Tibial nerve (tissue), 4 donors: ENCODE results near the gene SMIM10L2A. TPM values are rescaled to one million over a fixed set of nuclear protein-coding genes. Genes with fewer than 3 reads are reported as not detected.

Experiments
- DNase-seq, 2 donors: peaks; one replicate each; pipeline ENCODE4 v3.0.0-alpha.2; 2019; ENCODE audit warnings: low spot score in 2 of 2
- H3K27ac ChIP-seq, 4 donors: fragments of 200-600 bp; sonication (generic) in 3 of 4; one replicate each; pipeline ENCODE4 v1.5.1; 2017 to 2019; ENCODE audit warnings: mild to moderate bottlenecking in 1 of 4
- H3K27me3 ChIP-seq, 2 donors: fragments of 200-600 bp; sonication (generic) in 1 of 2; one replicate each; pipeline versions ENCODE4 v1.5.1 to v1.6.0; 2017 to 2019
- H3K36me3 ChIP-seq, 3 donors: fragments of 200-600 bp; sonication (generic); one replicate each; pipeline ENCODE4 v1.5.1; 2018 to 2019
- H3K4me1 ChIP-seq, 4 donors: fragments of 200-600 bp; sonication (generic) in 3 of 4; one replicate each; pipeline ENCODE4 v1.5.1; 2017 to 2019
- H3K4me3 ChIP-seq, 4 donors: fragments of 200-600 bp; sonication (generic) in 3 of 4; one replicate each; pipeline ENCODE4 v1.5.1; 2017 to 2019; ENCODE audit warnings: mild to moderate bottlenecking in 1 of 4, moderate library complexity in 1 of 4
- H3K9me3 ChIP-seq, 4 donors: fragments of 200-600 bp; sonication (generic) in 3 of 4; one replicate each; pipeline ENCODE4 v1.5.1; 2017 to 2019
- EP300 ChIP-seq, 2 donors: sonication (generic); formaldehyde crosslinking; IDR thresholded peaks; one replicate each; pipeline ENCODE4 v1.6.1; 2017; ENCODE audit warnings: antibody characterized with exemption in 2 of 2, mild to moderate bottlenecking in 1 of 2
- POLR2A ChIP-seq, 2 donors: fragments of 450-650 bp; IDR thresholded peaks; one replicate each; pipeline ENCODE4 v1.6.1; 2017; ENCODE audit warnings: antibody characterized with exemption in 2 of 2, mild to moderate bottlenecking in 2 of 2, moderate library complexity in 2 of 2
- WGBS, 2 donors: methylation state at CpG; one replicate each; pipeline ENCODE4 v1.1.5; 2018; 5-methylcytosine and 5-hydroxymethylcytosine counted together
- total RNA-seq, 4 donors: library from RNA; depleted of rRNA; stranded (reverse); fragments of >200 nt; gene quantifications; one replicate each; pipeline ENCODE4 v1.1.0, GENCODE V29; 2016
- TF ChIP-seq, protein P1 (sequence below), 5 experiments: fragments of 200-600 bp in 3 of 5; fragments of 450-650 bp in 2 of 5; sonication (generic) in 3 of 5; IDR thresholded peaks; one replicate each; pipeline ENCODE4 v1.5.1; 2016 to 2019; ENCODE audit warnings: antibody characterized with exemption in 5 of 5, mild to moderate bottlenecking in 3 of 5, moderate library complexity in 2 of 5

SMIM10L2A gene
- total RNA-seq, 4 donors from 2014 or later = 0.78 to 3.5 (median 1.5) TPM

DNA sequence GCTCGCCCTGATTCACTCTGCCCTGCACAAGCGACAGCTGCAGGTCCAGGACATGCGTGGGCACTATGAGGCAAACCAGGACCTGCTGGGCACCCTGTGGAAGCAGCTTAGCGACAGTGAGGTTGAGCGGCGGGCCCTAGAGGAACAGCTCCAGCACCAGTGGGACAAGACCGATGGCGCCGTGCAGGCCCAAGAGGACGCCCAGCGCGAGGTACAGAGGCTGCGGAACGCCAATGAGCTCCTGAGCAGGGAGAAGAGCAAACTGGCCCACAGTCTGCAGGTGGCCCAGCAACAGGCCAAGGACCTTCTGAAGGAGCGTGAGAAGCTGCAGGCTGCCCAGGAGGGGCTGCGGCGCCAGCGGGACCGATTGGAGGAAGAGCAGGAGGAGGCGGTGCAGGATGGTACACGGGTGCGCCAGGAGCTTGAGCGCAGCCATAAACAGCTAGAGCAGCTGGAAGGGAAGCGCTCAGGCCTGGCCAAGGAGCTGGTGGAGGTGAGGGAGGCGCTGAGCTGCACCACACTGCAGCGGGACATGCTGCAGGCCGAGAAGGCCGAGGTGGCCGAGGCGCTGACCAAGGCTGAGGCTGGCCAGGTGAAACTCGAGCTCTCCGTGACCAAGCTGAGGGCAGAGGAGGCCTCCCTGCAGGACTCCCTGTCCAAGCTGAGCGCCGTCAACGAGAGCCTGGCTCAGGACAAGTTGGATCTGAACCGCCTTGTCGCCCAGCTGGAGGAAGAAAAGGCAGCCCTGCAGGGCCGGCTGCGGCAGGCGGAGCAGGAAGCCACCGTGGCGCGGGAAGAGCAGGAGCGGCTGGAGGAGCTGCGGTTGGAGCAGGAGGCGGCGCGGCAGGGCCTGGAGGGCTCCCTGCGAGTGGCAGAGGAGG, 12.8 kb downstream of the SMIM10L2A start:
- Histone ChIP-seq H3K9me3 (no peaks in the 10 kb centered on the region), H3K27me3 (no peaks in the 10 kb centered on the region), H3K36me3 (no peaks in the 10 kb centered on the region), H3K27ac (no peak overlapping the region), H3K4me1 (no peaks in the 10 kb centered on the region), H3K4me3 (no peak overlapping the region)
- no peak for DNase-seq
- no peak for TF ChIP-seq EP300 (IDR thresholded peaks at IDR 0.05)
- TF ChIP-seq, protein P1, sequence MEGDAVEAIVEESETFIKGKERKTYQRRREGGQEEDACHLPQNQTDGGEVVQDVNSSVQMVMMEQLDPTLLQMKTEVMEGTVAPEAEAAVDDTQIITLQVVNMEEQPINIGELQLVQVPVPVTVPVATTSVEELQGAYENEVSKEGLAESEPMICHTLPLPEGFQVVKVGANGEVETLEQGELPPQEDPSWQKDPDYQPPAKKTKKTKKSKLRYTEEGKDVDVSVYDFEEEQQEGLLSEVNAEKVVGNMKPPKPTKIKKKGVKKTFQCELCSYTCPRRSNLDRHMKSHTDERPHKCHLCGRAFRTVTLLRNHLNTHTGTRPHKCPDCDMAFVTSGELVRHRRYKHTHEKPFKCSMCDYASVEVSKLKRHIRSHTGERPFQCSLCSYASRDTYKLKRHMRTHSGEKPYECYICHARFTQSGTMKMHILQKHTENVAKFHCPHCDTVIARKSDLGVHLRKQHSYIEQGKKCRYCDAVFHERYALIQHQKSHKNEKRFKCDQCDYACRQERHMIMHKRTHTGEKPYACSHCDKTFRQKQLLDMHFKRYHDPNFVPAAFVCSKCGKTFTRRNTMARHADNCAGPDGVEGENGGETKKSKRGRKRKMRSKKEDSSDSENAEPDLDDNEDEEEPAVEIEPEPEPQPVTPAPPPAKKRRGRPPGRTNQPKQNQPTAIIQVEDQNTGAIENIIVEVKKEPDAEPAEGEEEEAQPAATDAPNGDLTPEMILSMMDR (IDR thresholded peaks at IDR 0.05) = no peak
- TF ChIP-seq POLR2A (IDR thresholded peaks at IDR 0.05) = no peak
- WGBS, 2 donors = 83 to 90% methylated on average over 11 to 49 of the region's 49 CpGs

DNA sequence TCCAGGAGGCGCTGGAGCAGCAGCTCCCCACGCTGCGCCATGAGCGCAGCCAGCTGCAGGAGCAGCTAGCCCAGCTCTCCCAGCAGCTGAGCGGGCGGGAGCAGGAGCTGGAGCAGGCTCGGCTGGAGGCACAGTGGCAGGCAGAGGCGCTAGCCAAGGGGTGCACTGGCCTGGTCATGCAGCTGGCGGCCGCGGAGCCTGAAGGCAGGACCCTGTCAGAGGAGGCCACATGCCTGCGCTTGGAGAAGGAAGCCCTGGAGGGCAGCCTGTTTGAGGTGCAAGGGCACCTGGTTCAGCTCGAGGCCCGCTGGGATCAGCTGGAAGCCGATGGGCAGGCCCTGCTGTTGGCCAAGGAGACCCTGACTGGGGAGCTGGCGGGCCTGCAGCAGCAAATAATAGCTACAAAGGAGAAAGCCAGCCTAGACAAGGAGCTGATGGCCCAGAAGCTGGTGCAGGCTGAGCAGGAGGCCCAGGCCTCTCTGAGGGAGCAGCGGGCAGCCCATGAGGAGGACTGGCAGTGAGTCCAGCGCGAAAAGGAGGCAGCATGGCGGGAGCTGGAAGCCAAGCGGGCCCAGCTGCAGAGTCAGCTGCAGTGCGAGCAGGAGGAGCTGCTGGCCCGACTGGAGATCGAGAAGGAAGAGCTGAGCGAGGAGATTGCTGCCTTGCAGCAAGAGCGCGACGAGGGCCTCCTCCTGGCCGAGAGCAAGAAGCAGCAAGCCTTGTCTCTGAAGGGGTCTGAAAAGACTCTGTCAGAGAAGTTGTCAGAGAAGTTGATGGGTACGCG, 13.6 kb downstream of the SMIM10L2A start:
- H3K27me3 ChIP-seq = no peaks in the 10 kb centered on the region
- TF ChIP-seq POLR2A (IDR thresholded peaks at IDR 0.05) (no peak), EP300 (IDR thresholded peaks at IDR 0.05) (no peak)
- TF ChIP-seq, protein P1 (IDR thresholded peaks at IDR 0.05) = no peak
- no peak overlapping the region for H3K27ac ChIP-seq
- no peaks in the 10 kb centered on the region for H3K4me1 ChIP-seq
- H3K36me3 ChIP-seq = no peaks in the 10 kb centered on the region
- 90 to 93% methylated on average over 17 to 31 of the region's 31 CpGs for WGBS, 2 donors
- no peak overlapping the region for H3K4me3 ChIP-seq
- no peaks in the 10 kb centered on the region for H3K9me3 ChIP-seq
- DNase-seq = no peak

DNA sequence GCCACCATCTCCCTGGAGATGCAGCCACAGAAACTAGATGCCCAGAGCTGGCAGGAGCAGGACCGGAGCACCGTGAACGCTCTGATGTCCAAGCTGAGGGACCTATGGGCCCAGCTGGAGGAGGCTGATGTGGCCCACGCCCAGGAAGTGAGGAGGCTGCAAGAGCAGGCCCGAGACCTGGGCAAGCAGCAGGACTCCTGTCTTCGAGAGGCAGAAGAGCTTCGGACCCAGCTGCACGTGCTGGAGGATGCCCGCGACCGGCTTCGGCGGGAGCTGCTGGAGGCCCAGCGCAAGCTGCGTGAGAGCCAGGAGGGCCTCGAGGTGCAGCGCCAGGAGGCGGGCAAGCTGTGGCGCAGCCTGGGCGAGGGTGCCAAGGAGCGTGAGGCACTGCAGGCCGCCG, 14.2 kb downstream of the SMIM10L2A start:
- TF ChIP-seq, protein P1 (IDR thresholded peaks at IDR 0.05) = no peak
- H3K27ac ChIP-seq = no peak overlapping the region
- 62 to 89% methylated on average over 3 to 21 of the region's 23 CpGs for WGBS, 2 donors
- no peak overlapping the region for H3K4me3 ChIP-seq
- no peak for DNase-seq
- H3K9me3 ChIP-seq = no peaks in the 10 kb centered on the region
- no peaks in the 10 kb centered on the region for H3K27me3 ChIP-seq
- no peaks in the 10 kb centered on the region for H3K36me3 ChIP-seq
- no peaks in the 10 kb centered on the region for H3K4me1 ChIP-seq

DNA sequence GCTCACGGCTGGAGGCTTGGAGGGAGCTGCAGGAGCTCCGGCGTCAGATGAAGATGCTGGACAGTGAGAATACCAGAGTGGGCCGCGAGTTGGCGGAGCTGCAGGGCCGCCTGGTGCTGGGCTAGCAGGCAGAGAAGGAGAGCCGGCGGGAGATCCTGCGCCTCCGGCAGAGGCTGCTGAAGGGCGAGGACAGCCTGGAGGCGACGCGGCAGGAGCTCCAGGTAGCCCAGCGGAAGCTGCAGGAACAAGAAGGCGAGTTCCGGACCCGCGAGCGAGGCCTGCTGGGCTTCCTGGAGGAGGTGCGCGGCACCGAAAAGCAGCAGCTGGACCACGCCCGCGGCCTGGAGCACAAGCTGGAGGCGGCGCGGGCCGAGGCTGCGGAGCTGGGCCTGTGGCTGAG, 14.7 kb downstream of the SMIM10L2A start:
- H3K36me3 ChIP-seq = no peaks in the 10 kb centered on the region
- no peak overlapping the region for H3K4me3 ChIP-seq
- 84 to 87% methylated on average over 13 to 28 of the region's 32 CpGs for WGBS, 2 donors
- H3K27me3 ChIP-seq = no peaks in the 10 kb centered on the region
- TF ChIP-seq EP300 (IDR thresholded peaks at IDR 0.05) = no peak
- TF ChIP-seq POLR2A (IDR thresholded peaks at IDR 0.05) = no peak
- TF ChIP-seq, protein P1 (IDR thresholded peaks at IDR 0.05) = no peak
- H3K27ac ChIP-seq = no peak overlapping the region
- no peaks in the 10 kb centered on the region for H3K9me3 ChIP-seq
- no peak for DNase-seq
- no peaks in the 10 kb centered on the region for H3K4me1 ChIP-seq
